ENCODE results near the gene ARMC7. TPM values are rescaled to one million over a fixed set of nuclear protein-coding genes. Genes with fewer than 3 reads are reported as not detected.
"Not testable (repeated sequence)": the region's sequence is repeated elsewhere in the genome, so short reads cannot be mapped to it uniquely, and the experiment has no call there.

The ARMC7 gene
- total and polyA plus RNA-seq, 2 donors (not counting 1 experiment from before 2014, with no cell fraction given), result 10.4 to 15.9 TPM

GRCh38 chr17:75155191-75155601, 45.4 kb downstream of the ARMC7 start:
- Mint-ChIP-seq H3K9me3 (ENCODE audit: insufficient read depth) (no peaks in the 10 kb centered on the region), H3K27ac (peak overlapping the region; percentile 41), H3K4me1 (peaks cover 26% of the 10 kb centered on the region), H3K4me3 (no peak overlapping the region), H3K27me3 (no peaks in the 10 kb centered on the region)
- CTCF ChIA-PET, result interaction anchor here (1.0 to 1.5 kb wide), 3 partner anchors 24 to 41 kb away, joined by 3 to 14 read pairs (median 5); partner anchors contain the start of gene NT5C
- POLR2A ChIA-PET, result interaction anchor here (1.5 kb wide), 1 partner anchor 41 kb away, joined by 3 read pairs; no protein-coding TSS in a partner anchor
- Histone ChIP-seq H3K4me2 (replicated peaks; ENCODE audit: low read depth, low read length, poor library complexity, severe bottlenecking) (peak overlapping the region; percentile 99), H3K36me3 (replicated peaks in 1 of 2; ENCODE audit: control extremely low read depth in 1 of 2, control insufficient read depth in 1 of 2, extremely low read depth in 1 of 2, insufficient read depth in 2 of 2, low read length in 1 of 2) (no peaks in the 10 kb centered on the region), H3K9me3 (ENCODE audit: control extremely low read depth in 1 of 3, control insufficient read depth in 2 of 3, insufficient read depth in 1 of 3, low read length in 2 of 3) (no peaks in the 10 kb centered on the region), H4K20me1 (ENCODE audit: control insufficient read depth, insufficient read depth, low read length, poor library complexity, severe bottlenecking) (peaks cover 8% of the 10 kb centered on the region), H3K27ac (ENCODE audit: low read length in 2 of 2) (no peak overlapping the region), H3K4me3 (ENCODE audit: control extremely low read depth in 1 of 5, extremely low read depth in 1 of 5, insufficient read depth in 1 of 5, low read depth in 2 of 5, low read length in 4 of 5) (peak overlapping the region in 2 of 5 experiments; percentile 46 to 79), H2AFZ (ENCODE audit: insufficient read depth, low read depth, low read length, poor library complexity, severe bottlenecking) (peak overlapping the region; percentile 40), H3K9ac (ENCODE audit: low read length) (no peak overlapping the region), H3K79me2 (ENCODE audit: control insufficient read depth, insufficient read depth, low read length) (peaks cover 35% of the 10 kb centered on the region), H3K27me3 (replicated peaks in 1 of 4; ENCODE audit: control extremely low read depth in 1 of 4, control insufficient read depth in 3 of 4, insufficient read depth in 4 of 4, low read length in 3 of 4) (no peaks in the 10 kb centered on the region), H3K4me1 (ENCODE audit: control insufficient read depth in 2 of 2, insufficient read depth in 2 of 2, low read length in 2 of 2) (peaks cover 15 to 27% of the 10 kb centered on the region in 2 donors)
- ATAC-seq (ENCODE audit: low read depth), result no peak
- intact Hi-C loops (cut with micrococcal nuclease), result loop anchor here (2.0 kb wide), 2 partner anchors 46 to 108 kb away; partner anchors contain the start of genes ARMC7, ATP5PD and KCTD2
- no peak for TF ChIP-seq CTCF (IDR thresholded peaks at IDR 0.05)
- no peak for TF ChIP-seq EZH2 (IDR thresholded peaks at IDR 0.05; ENCODE audit: borderline replicate concordance, insufficient read depth, low read depth, low read length, poor library complexity, severe bottlenecking)
- no peak for DNase-seq
- WGBS (ENCODE audit: insufficient coverage), result no CpG with 5 or more reads among the region's 3 CpGs

DNA sequence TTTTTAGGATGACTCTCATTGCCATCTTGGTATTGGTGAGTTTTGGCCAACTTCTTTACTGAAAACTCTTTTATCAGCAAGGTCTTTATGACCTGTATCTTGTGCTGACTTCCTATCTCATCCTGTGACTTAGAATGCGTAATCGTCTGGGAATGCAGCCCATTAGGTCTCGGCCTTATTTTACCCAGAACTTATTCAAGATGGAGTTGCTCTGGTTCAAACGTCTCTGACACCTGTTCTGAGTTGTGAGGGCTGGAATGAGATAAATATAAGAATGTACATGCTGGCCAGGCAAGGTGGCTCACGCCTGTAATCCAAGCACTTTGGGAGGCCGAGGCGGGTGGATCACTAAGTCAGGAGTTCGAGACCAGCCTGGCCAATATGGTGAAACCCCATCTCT, 48.7 kb downstream of the ARMC7 start:
- H3K27ac Mint-ChIP-seq; H3K27me3 Mint-ChIP-seq; H4K20me1 ChIP-seq (ENCODE audit: control insufficient read depth, insufficient read depth, low read length, poor library complexity, severe bottlenecking); H3K9ac ChIP-seq (ENCODE audit: low read length); H3K27ac ChIP-seq (ENCODE audit: low read length in 2 of 2); H3K36me3 ChIP-seq (replicated peaks in 1 of 2; ENCODE audit: control extremely low read depth in 1 of 2, control insufficient read depth in 1 of 2, extremely low read depth in 1 of 2, insufficient read depth in 2 of 2, low read length in 1 of 2); H3K9me3 ChIP-seq (ENCODE audit: control extremely low read depth in 1 of 3, control insufficient read depth in 2 of 3, insufficient read depth in 1 of 3, low read length in 2 of 3); H3K27me3 ChIP-seq (replicated peaks in 1 of 4; ENCODE audit: control extremely low read depth in 1 of 4, control insufficient read depth in 3 of 4, insufficient read depth in 4 of 4, low read length in 3 of 4); DNase-seq; H3K4me2 ChIP-seq (replicated peaks; ENCODE audit: low read depth, low read length, poor library complexity, severe bottlenecking); intact Hi-C loops (cut with micrococcal nuclease); H3K9me3 Mint-ChIP-seq (ENCODE audit: insufficient read depth); ATAC-seq (ENCODE audit: low read depth); H3K4me3 Mint-ChIP-seq; H3K4me3 ChIP-seq (ENCODE audit: control extremely low read depth in 1 of 5, extremely low read depth in 1 of 5, insufficient read depth in 1 of 5, low read depth in 2 of 5, low read length in 4 of 5); H2AFZ ChIP-seq (ENCODE audit: insufficient read depth, low read depth, low read length, poor library complexity, severe bottlenecking): not testable (repeated sequence)
- CTCF ChIA-PET, result interaction anchor here (0.8 to 1.1 kb wide), 3 partner anchors 10 to 44 kb away, joined by 3 to 4 read pairs (median 3); no protein-coding TSS in a partner anchor
- WGBS (ENCODE audit: insufficient coverage), result 99% methylated on average over 6 of the region's 8 CpGs
- POLR2A ChIA-PET, result interaction anchor here (0.6 to 0.8 kb wide), 2 partner anchors 19 to 27 kb away, joined by 3 to 15 read pairs; partner anchors contain the start of gene NT5C
- peaks cover 11% of the 10 kb centered on the region for H3K4me1 Mint-ChIP-seq
- peaks cover 6 to 18% of the 10 kb centered on the region in 2 donors for H3K4me1 ChIP-seq (ENCODE audit: control insufficient read depth in 2 of 2, insufficient read depth in 2 of 2, low read length in 2 of 2)
- H3K79me2 ChIP-seq (ENCODE audit: control insufficient read depth, insufficient read depth, low read length), result peaks cover 12% of the 10 kb centered on the region

Data from B cell (primary cell).